Calu3 (cell line): ENCODE data around the gene MAP2K1. TPM values are rescaled to one million over a fixed set of nuclear protein-coding genes. Genes with fewer than 3 reads are reported as not detected.

Experiments used
- BruUV-seq: library from RNA; stranded (reverse); fragments of 400-500 nt; replicated peaks from 2 replicates; lab custom pipeline; 2021; lab: Mats Ljungman, UMichigan
- CTCF ChIA-PET: fragments of 300-600 bp; sonication (Branson Sonifier 250); formaldehyde crosslinking; loops from one replicate; lab custom pipeline; 2022; ENCODE audit warnings: antibody characterized with exemption; lab: Charles Lee
- DNase-seq: peaks from one replicate; pipeline ENCODE4 v3.0.0; 2022
- H3K27ac Mint-ChIP-seq: one replicate; pipeline ENCODE4 v1.8.0; 2022; ENCODE audit warnings: mixed read lengths; ENCODE audit not compliant: unreplicated experiment
- H3K27me3 Mint-ChIP-seq: one replicate; pipeline ENCODE4 v1.8.0; 2022; ENCODE audit warnings: mixed read lengths; ENCODE audit not compliant: unreplicated experiment
- H3K36me3 Mint-ChIP-seq: one replicate; pipeline ENCODE4 v1.8.0; 2022; ENCODE audit warnings: mild to moderate bottlenecking, moderate library complexity, mixed read lengths; ENCODE audit not compliant: insufficient read depth, unreplicated experiment
- H3K4me1 Mint-ChIP-seq: one replicate; pipeline ENCODE4 v1.8.0; 2022; ENCODE audit warnings: mild to moderate bottlenecking, low read depth, mixed read lengths; ENCODE audit not compliant: unreplicated experiment
- H3K4me3 Mint-ChIP-seq: one replicate; pipeline ENCODE4 v1.8.0; 2022; ENCODE audit warnings: mild to moderate bottlenecking, low read depth, moderate library complexity, mixed read lengths; ENCODE audit not compliant: unreplicated experiment
- H3K9me3 Mint-ChIP-seq: one replicate; pipeline ENCODE4 v1.8.0; 2022; ENCODE audit warnings: low read depth, mixed read lengths; ENCODE audit not compliant: unreplicated experiment
- CTCF ChIP-seq: fragments of 200-600 bp; IDR thresholded peaks from one replicate; pipeline ENCODE4 v1.8.0; 2022; ENCODE audit warnings: antibody characterized with exemption; ENCODE audit not compliant: unreplicated experiment
- intact Hi-C: fragments of 100-400 bp; cut with micrococcal nuclease; formaldehyde crosslinking; loops from one replicate; pipeline ENCODE4 v1.10.0; 2022; ENCODE audit not compliant: unreplicated experiment
- total RNA-seq: library from RNA; stranded (reverse); gene quantifications from 2 replicates; pipeline ENCODE4 v1.2.3, GENCODE V29; 2022

Gene MAP2K1
- total RNA-seq, 1 experiment from 2014 or later: 67.6 TPM

GRCh38 chr15:66424963-66425612, 38.4 kb downstream of the MAP2K1 start:
- Mint-ChIP-seq H3K36me3 (peaks cover 4% of the 10 kb centered on the region), H3K4me1 (no peaks in the 10 kb centered on the region), H3K27ac (no peak overlapping the region), H3K4me3 (no peak overlapping the region), H3K27me3 (no peaks in the 10 kb centered on the region), H3K9me3 (no peaks in the 10 kb centered on the region)
- BruUV-seq: no TSS peak
- intact Hi-C loops: no loop called here
- DNase-seq: no peak
- no peak for TF ChIP-seq CTCF
- CTCF ChIA-PET: interaction anchor here (0.8 to 1.2 kb wide), 2 partner anchors 35 to 73 kb away, joined by 3 to 5 read pairs; partner anchors contain the start of gene SNAPC5

DNA sequence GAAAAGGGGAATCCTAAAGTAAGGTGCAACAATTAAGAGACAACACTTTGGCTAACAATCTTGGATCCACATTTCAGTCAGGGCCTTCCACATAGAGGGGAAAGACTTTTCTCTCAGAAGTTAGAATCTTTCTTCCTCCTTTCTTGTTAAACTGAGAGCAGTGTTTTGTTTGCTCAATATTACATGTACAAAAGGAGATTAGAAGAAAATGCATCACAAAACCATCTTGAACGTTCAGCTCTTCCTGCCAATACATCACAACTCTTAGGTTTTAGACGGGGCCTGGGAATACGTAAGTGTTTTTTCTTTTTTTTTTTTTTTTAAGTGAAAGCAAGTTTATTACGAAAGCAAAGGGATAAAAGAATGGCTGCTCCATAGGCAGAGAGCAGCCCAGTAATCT, 39.1 kb downstream of the MAP2K1 start:
- no peak overlapping the region for H3K27ac Mint-ChIP-seq
- CTCF ChIA-PET: interaction anchor here (1.2 kb wide), 1 partner anchor 72 kb away, joined by 3 read pairs; the partner anchor contains the start of gene SNAPC5
- H3K27me3 Mint-ChIP-seq: no peaks in the 10 kb centered on the region
- no peaks in the 10 kb centered on the region for H3K4me1 Mint-ChIP-seq
- no peak for DNase-seq
- H3K36me3 Mint-ChIP-seq: peaks cover 4% of the 10 kb centered on the region
- H3K9me3 Mint-ChIP-seq: no peaks in the 10 kb centered on the region
- TF ChIP-seq CTCF: no peak
- BruUV-seq: no TSS peak
- no peak overlapping the region for H3K4me3 Mint-ChIP-seq
- intact Hi-C loops: no loop called here

- Mint-ChIP-seq H3K9me3 (no peaks in the 10 kb centered on the region), H3K27ac (no peak overlapping the region), H3K4me1 (no peaks in the 10 kb centered on the region), H3K27me3 (no peaks in the 10 kb centered on the region), H3K36me3 (no peaks in the 10 kb centered on the region), H3K4me3 (no peak overlapping the region)
- no peak for DNase-seq
- BruUV-seq: no TSS peak
- CTCF ChIA-PET: no interaction called here
- no peak for TF ChIP-seq CTCF
- intact Hi-C loops: no loop called here
Measured at GRCh38 chr15:66429117-66429516, 42.4 kb downstream of the MAP2K1 start.

DNA sequence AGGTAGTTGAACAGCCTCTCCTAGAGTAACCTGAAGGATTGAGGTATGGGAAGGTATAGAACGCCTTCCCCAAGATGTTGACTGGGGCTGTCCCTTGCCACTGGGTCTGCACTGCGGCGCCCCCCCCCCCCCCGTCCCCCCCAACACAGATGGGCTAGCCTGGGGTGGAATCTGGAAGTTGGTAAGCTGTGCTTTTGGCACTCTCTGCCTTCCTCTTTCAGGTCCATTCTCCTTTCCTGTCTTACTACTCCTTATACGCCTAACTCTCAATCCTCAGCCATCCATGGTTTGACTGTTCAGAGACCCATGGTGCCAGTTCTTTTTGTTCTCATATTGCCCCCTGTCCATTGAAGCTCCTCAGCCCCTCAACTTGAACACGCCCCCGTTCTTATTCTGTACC, 42.8 kb downstream of the MAP2K1 start:
- CTCF ChIA-PET: no interaction called here
- no TSS peak for BruUV-seq
- H3K4me3 Mint-ChIP-seq: no peak overlapping the region
- no peaks in the 10 kb centered on the region for H3K9me3 Mint-ChIP-seq
- no peaks in the 10 kb centered on the region for H3K4me1 Mint-ChIP-seq
- DNase-seq: no peak
- H3K27me3 Mint-ChIP-seq: no peaks in the 10 kb centered on the region
- no peaks in the 10 kb centered on the region for H3K36me3 Mint-ChIP-seq
- intact Hi-C loops: no loop called here
- H3K27ac Mint-ChIP-seq: no peak overlapping the region
- TF ChIP-seq CTCF: no peak
